A549 (cell line): ENCODE data around the gene TRAPPC14. TPM values are rescaled to one million over a fixed set of nuclear protein-coding genes. Genes with fewer than 3 reads are reported as not detected.

ENCODE experiments used
- ATAC-seq, 2 experiments: fragments of 200-7000 bp in 1 of 2; fragments of >200 bp in 1 of 2; cut with Nextera tagmentation in 1 of 2; cut with Tn5 transposase in 1 of 2; 3 replicates each; pipeline versions ENCODE4 v1.8.0 to v1.9.1; 2018 to 2020; ENCODE audit warnings: mild to moderate bottlenecking in 1 of 2, moderate library complexity in 1 of 2
- CTCF ChIA-PET: fragments of 300-600 bp; sonication (Branson Sonifier 250); formaldehyde crosslinking; extraction: SDS; loops from one replicate; lab custom pipeline; 2021; ENCODE audit warnings: antibody characterized with exemption, inconsistent platforms; lab: Yijun Ruan, JAX
- POLR2A ChIA-PET: fragments of 350-600 bp; formaldehyde crosslinking; extraction: SDS; loops from one replicate; lab custom pipeline; 2021; ENCODE audit warnings: antibody characterized with exemption, inconsistent platforms; lab: Yijun Ruan, JAX
- DNase-seq, 2 experiments: peaks; one replicate each; pipeline versions ENCODE4 v3.0.0 to v3.0.0-alpha.2; 2011 to 2016; ENCODE audit warnings: low read depth in 1 of 2, low spot score in 1 of 2
- FAIRE-seq: peaks from 2 replicates; lab custom pipeline; 2011; peaks lifted over from hg19 to GRCh38; lab: Jason Lieb, UNC
- H3K27ac ChIP-seq, 2 experiments: fragments of >200 bp; sonication (Bioruptor Twin); formaldehyde crosslinking; 3 replicates each; pipeline ENCODE4 v1.5.1; 2016 to 2017
- H3K4me1 ChIP-seq: fragments of >200 bp; sonication (Bioruptor Twin); formaldehyde crosslinking; 3 replicates; pipeline ENCODE4 v1.6.1; 2016
- H3K4me2 ChIP-seq: fragments of >200 bp; sonication (Bioruptor Twin); formaldehyde crosslinking; 3 replicates; pipeline ENCODE4 v1.6.1; 2016
- H3K4me3 ChIP-seq: fragments of >200 bp; sonication (Bioruptor Twin); formaldehyde crosslinking; 3 replicates; pipeline ENCODE4 v1.5.1; 2016
- H3K9me3 ChIP-seq: fragments of >200 bp; sonication (Bioruptor Twin); formaldehyde crosslinking; 3 replicates; pipeline ENCODE4 v1.6.1; 2016
- CBX8 ChIP-seq: fragments of 200-600 bp; sonication (generic); IDR thresholded peaks from 2 replicates; pipeline ENCODE4 v1.6.1; 2016
- CEBPB ChIP-seq, 2 experiments: fragments of >200 bp in 1 of 2; sonication (Bioruptor Twin) in 1 of 2; formaldehyde crosslinking in 1 of 2; IDR thresholded peaks; 2 replicates each; pipeline ENCODE4 v1.6.1; 2012 to 2016
- CHD2 ChIP-seq: fragments of 150-350 bp; IDR thresholded peaks from 2 replicates; pipeline ENCODE4 v1.6.1; 2014; ENCODE audit warnings: low read length; ENCODE audit not compliant: partially characterized antibody
- CHD4 ChIP-seq: fragments of 200-600 bp; sonication (generic); IDR thresholded peaks from 2 replicates; pipeline ENCODE4 v1.6.1; 2016; ENCODE audit warnings: antibody characterized with exemption, mild to moderate bottlenecking, borderline replicate concordance
- EHMT2 ChIP-seq: fragments of 200-600 bp; sonication (generic); IDR thresholded peaks from 2 replicates; pipeline ENCODE4 v1.6.1; 2016; ENCODE audit warnings: antibody characterized with exemption, low read depth, mild to moderate bottlenecking, moderate library complexity
- FOSB ChIP-seq: fragments of 250-450 bp; sonication (Bioruptor Pico); IDR thresholded peaks from 2 replicates; pipeline ENCODE4 v1.5.0; 2020; ENCODE audit warnings: mild to moderate bottlenecking, moderate library complexity
- FOXS1 ChIP-seq: fragments of 250-450 bp; sonication (Bioruptor Pico); IDR thresholded peaks from 2 replicates; pipeline ENCODE4 v1.5.0; 2020; ENCODE audit warnings: mild to moderate bottlenecking, moderate library complexity
- GATA3 ChIP-seq: IDR thresholded peaks from 2 replicates; pipeline ENCODE4 v1.6.1; 2012; ENCODE audit warnings: borderline replicate concordance
- HOXA7 ChIP-seq: fragments of 250-450 bp; sonication (Bioruptor Pico); IDR thresholded peaks from 2 replicates; pipeline ENCODE4 v1.5.0; 2020; ENCODE audit warnings: mild to moderate bottlenecking, moderate library complexity
- HOXB5 ChIP-seq: fragments of 250-450 bp; sonication (Bioruptor Pico); IDR thresholded peaks from 2 replicates; pipeline ENCODE4 v1.5.0; 2020; ENCODE audit warnings: mild to moderate bottlenecking, moderate library complexity
- JUN ChIP-seq, 2 experiments: fragments of >200 bp; sonication (Bioruptor Twin); formaldehyde crosslinking; IDR thresholded peaks; 2 replicates in 1 of 2; 3 replicates in 1 of 2; pipeline ENCODE4 v1.6.1; 2016 to 2017
- KDM1A ChIP-seq: fragments of 200-600 bp; sonication (generic); IDR thresholded peaks from 2 replicates; pipeline ENCODE4 v1.6.1; 2016; ENCODE audit warnings: low read depth, mild to moderate bottlenecking
- MAZ ChIP-seq: fragments of 150-350 bp; IDR thresholded peaks from 2 replicates; pipeline ENCODE4 v1.6.1; 2014; ENCODE audit warnings: antibody characterized with exemption, low read depth, low read length, borderline replicate concordance
- MYC ChIP-seq: IDR thresholded peaks from 2 replicates; pipeline ENCODE4 v1.6.1; 2012; ENCODE audit warnings: mild to moderate bottlenecking, inconsistent platforms, low read length, improper control_type of control experiment, borderline replicate concordance
- NFE2L2 ChIP-seq: fragments of 150-350 bp; conservative IDR thresholded peaks from 2 replicates; pipeline ENCODE4 v1.6.1; 2014; ENCODE audit warnings: low read length
- NR3C1 ChIP-seq: fragments of >200 bp; sonication (Bioruptor Twin); formaldehyde crosslinking; IDR thresholded peaks from 3 replicates; pipeline ENCODE4 v1.6.1; 2017
- POLR2A ChIP-seq: IDR thresholded peaks from 2 replicates; pipeline ENCODE4 v1.6.1; 2012; ENCODE audit warnings: mild to moderate bottlenecking, low read length
- RARB ChIP-seq: fragments of 250-450 bp; sonication (Bioruptor Pico); IDR thresholded peaks from 2 replicates; pipeline ENCODE4 v1.8.0; 2021; ENCODE audit warnings: mild to moderate bottlenecking, moderate library complexity
- RFX5 ChIP-seq: fragments of 450-650 bp; IDR thresholded peaks from 2 replicates; pipeline ENCODE4 v1.7.1; 2014; ENCODE audit warnings: antibody characterized with exemption, mild to moderate bottlenecking, moderate library complexity
- SREBF2 ChIP-seq: fragments of 450-650 bp; IDR thresholded peaks from 2 replicates; pipeline ENCODE4 v1.6.1; 2014; ENCODE audit warnings: mild to moderate bottlenecking, moderate library complexity
- TP53 ChIP-seq: fragments of 250-450 bp; sonication (Bioruptor Pico); IDR thresholded peaks from 2 replicates; pipeline ENCODE4 v1.5.0; 2021; ENCODE audit warnings: mild to moderate bottlenecking, moderate library complexity
- ZC3H11A ChIP-seq: fragments of 450-650 bp; IDR thresholded peaks from 2 replicates; pipeline ENCODE4 v1.6.1; 2014; ENCODE audit warnings: antibody characterized with exemption, mild to moderate bottlenecking
- ZSCAN20 ChIP-seq: fragments of 250-450 bp; sonication (Bioruptor Pico); IDR thresholded peaks from 2 replicates; pipeline ENCODE4 v1.8.0; 2022; ENCODE audit warnings: mild to moderate bottlenecking, moderate library complexity
- WGBS: methylation state at CpG from one replicate; pipeline ENCODE4 v1.1.6; 2017; ENCODE audit errors: missing lambda C conversion rate; 5-methylcytosine and 5-hydroxymethylcytosine counted together
- polyA plus RNA-seq, 4 experiments: library from polyadenylated mRNA; depleted of rRNA in 3 of 4; stranded (reverse); fragments of >200 nt; fragmentation: RNase III in 1 of 4; extraction: RNeasy Plus Mini Kit Qiagen cat#74134 plus additional on column Dnase treatment in 1 of 4; gene quantifications; 2 replicates in 3 of 4; 3 replicates in 1 of 4; pipeline ENCODE4 v1.2.3, GENCODE V29; 2011 to 2017
- TF ChIP-seq, protein P1 (sequence below): IDR thresholded peaks from 2 replicates; pipeline ENCODE4 v1.6.1; 2012; ENCODE audit warnings: low read depth, borderline replicate concordance
- TF ChIP-seq, protein P2 (sequence below): IDR thresholded peaks from 2 replicates; pipeline ENCODE4 v1.6.1; 2012
- TF ChIP-seq, protein P3 (sequence below): fragments of >200 bp; sonication (Bioruptor Twin); formaldehyde crosslinking; IDR thresholded peaks from 3 replicates; pipeline ENCODE4 v1.5.1; 2016

TRAPPC14 gene
- polyA plus RNA-seq, 2 of the 4 experiments (the other 2 are of a cell fraction) = 3.4 to 14.1 TPM

DNA sequence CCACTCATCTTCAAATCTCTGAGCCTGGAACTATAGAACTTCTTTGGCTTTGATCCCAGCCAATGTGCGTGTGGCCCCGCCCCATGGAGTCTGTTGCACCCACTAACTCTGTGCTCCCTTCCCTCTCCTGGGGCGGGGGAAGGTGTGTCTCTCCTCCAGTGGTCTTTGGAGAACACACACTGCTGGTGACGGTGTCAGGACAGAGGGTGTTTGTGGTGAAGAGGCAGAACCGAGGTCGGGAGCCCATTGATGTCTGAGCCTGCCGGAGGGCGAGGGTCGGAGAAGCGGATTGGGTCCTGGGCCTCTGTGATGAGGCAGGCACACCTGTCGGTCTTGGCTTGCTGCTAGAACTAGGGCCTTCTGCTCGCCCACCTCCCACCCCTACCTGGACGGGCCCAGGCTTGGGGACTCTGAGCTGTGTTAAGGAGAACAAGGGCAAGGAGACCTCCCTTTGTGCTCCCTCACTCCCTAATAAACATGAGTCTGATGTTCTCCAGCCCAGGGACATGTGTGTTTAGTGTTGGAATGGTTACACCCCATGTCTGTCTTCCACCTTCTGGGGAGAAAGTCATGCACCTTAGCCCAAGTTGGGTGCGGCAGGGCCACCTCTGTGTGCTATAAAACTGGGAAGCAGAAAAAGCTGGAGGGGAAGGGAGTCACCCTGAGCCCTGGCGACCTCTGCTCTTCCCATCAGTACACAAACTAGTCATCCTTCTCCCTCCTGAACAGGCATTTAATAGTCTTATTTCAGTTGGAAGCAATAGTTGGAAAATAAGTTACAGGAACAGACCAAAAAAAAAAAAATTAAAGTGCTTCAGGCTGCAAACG lies 4.6 kb downstream of the TRAPPC14 start:
- no peak for ATAC-seq
- WGBS = 76% methylated on average over 16 of the region's 16 CpGs
- DNase-seq = no peak
- no peak overlapping the region for H3K4me2 ChIP-seq
- H3K9me3 ChIP-seq = no peaks in the 10 kb centered on the region
- POLR2A ChIA-PET = interaction anchor here (0.7 kb wide), 1 partner anchor 39 kb away, joined by 3 read pairs; no protein-coding TSS in a partner anchor
- CTCF ChIA-PET = interaction anchor here (23.1 kb wide), 1 partner anchor 20 kb away, joined by 245 read pairs; no protein-coding TSS in a partner anchor
- no peak for FAIRE-seq
- TF ChIP-seq TP53 (CRISPR knock-in tag) (no peak), MYC (no peak), CHD4 (no peak), RARB (CRISPR knock-in tag) (no peak), ZC3H11A (no peak), ZSCAN20 (CRISPR knock-in tag) (no peak), CHD2 (no peak), FOSB (no peak), MAZ (no peak), EHMT2 (no peak)
- TF ChIP-seq, protein P1, sequence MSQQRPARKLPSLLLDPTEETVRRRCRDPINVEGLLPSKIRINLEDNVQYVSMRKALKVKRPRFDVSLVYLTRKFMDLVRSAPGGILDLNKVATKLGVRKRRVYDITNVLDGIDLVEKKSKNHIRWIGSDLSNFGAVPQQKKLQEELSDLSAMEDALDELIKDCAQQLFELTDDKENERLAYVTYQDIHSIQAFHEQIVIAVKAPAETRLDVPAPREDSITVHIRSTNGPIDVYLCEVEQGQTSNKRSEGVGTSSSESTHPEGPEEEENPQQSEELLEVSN = no peak
- TF ChIP-seq, all 56 proteins: peak for 0
- H3K27ac ChIP-seq = no peak overlapping the region
- no peak overlapping the region for H3K4me3 ChIP-seq
- peaks cover 43% of the 10 kb centered on the region for H3K4me1 ChIP-seq

DNA sequence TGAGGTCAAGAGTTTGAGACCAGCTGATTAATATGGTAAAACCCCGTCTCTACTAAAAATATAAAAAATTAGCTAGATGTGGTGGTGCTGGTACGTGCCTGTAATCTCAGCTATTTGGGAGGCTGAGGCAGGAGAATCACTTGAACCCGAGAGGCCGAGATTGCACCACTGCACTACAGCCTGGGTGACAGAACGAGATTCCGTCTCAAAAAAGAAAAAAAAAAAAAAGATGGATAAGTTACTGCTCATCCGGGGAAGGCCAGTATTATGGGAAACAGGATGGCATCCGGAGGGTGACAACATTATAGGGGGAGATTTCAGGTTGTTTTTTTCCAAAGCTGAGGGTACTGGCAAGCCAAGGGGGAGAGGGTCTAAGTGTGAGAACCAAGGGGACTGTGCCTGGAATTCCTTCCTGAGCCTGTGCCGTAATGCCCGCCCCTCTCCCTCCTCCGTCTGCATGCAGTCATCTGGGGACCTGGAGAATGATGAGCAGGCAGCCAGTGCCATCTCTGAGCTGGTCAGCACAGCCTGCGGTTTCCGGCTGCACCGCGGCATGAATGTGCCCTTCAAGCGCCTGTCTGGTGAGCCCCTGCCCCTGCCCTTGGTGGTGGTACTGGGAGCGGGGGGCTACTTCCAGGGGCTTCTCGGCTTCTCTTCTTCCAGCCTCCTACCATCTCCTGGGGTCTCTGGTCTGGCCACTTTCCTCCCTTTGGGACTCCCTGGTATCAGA lies 5.4 kb downstream of the TRAPPC14 start:
- H3K4me2 ChIP-seq = no peak overlapping the region
- no peak for FAIRE-seq
- H3K4me1 ChIP-seq = peaks cover 42% of the 10 kb centered on the region
- ChIA-PET POLR2A (no interaction called here), CTCF (interaction anchor here (23.1 kb wide), 1 partner anchor 19 kb away, joined by 245 read pairs; no protein-coding TSS in a partner anchor)
- ATAC-seq = no peak
- no peak for DNase-seq
- H3K27ac ChIP-seq = no peak overlapping the region
- no peaks in the 10 kb centered on the region for H3K9me3 ChIP-seq
- 89% methylated on average over 14 of the region's 18 CpGs for WGBS
- no peak overlapping the region for H3K4me3 ChIP-seq
- TF ChIP-seq HOXB5 = no peak
- no peak for TF ChIP-seq HOXA7 (CRISPR knock-in tag)
- TF ChIP-seq RFX5 = no peak
- TF ChIP-seq CBX8 = no peak
- TF ChIP-seq GATA3 = no peak
- TF ChIP-seq NR3C1 = no peak
- no peak for TF ChIP-seq JUN (IDR thresholded peaks at IDR 0.05)
- TF ChIP-seq KDM1A = no peak
- TF ChIP-seq SREBF2 = no peak
- TF ChIP-seq ZC3H11A = no peak
- TF ChIP-seq CHD2 = no peak
- no peak for TF ChIP-seq FOXS1 (CRISPR knock-in tag)
- TF ChIP-seq, protein P2, sequence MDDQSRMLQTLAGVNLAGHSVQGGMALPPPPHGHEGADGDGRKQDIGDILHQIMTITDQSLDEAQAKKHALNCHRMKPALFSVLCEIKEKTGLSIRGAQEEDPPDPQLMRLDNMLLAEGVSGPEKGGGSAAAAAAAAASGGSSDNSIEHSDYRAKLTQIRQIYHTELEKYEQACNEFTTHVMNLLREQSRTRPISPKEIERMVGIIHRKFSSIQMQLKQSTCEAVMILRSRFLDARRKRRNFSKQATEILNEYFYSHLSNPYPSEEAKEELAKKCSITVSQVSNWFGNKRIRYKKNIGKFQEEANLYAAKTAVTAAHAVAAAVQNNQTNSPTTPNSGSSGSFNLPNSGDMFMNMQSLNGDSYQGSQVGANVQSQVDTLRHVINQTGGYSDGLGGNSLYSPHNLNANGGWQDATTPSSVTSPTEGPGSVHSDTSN = no peak
- no peak for TF ChIP-seq RARB (CRISPR knock-in tag)
- TF ChIP-seq POLR2A = no peak; the same call in 1 of the 2 replicates
- no peak for TF ChIP-seq NFE2L2
- TF ChIP-seq FOSB = no peak
- no peak for TF ChIP-seq CEBPB (IDR thresholded peaks at IDR 0.05)
- TF ChIP-seq, protein P3, sequence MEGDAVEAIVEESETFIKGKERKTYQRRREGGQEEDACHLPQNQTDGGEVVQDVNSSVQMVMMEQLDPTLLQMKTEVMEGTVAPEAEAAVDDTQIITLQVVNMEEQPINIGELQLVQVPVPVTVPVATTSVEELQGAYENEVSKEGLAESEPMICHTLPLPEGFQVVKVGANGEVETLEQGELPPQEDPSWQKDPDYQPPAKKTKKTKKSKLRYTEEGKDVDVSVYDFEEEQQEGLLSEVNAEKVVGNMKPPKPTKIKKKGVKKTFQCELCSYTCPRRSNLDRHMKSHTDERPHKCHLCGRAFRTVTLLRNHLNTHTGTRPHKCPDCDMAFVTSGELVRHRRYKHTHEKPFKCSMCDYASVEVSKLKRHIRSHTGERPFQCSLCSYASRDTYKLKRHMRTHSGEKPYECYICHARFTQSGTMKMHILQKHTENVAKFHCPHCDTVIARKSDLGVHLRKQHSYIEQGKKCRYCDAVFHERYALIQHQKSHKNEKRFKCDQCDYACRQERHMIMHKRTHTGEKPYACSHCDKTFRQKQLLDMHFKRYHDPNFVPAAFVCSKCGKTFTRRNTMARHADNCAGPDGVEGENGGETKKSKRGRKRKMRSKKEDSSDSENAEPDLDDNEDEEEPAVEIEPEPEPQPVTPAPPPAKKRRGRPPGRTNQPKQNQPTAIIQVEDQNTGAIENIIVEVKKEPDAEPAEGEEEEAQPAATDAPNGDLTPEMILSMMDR = no peak
